ENCODE data around the gene MPC2.

DNA sequence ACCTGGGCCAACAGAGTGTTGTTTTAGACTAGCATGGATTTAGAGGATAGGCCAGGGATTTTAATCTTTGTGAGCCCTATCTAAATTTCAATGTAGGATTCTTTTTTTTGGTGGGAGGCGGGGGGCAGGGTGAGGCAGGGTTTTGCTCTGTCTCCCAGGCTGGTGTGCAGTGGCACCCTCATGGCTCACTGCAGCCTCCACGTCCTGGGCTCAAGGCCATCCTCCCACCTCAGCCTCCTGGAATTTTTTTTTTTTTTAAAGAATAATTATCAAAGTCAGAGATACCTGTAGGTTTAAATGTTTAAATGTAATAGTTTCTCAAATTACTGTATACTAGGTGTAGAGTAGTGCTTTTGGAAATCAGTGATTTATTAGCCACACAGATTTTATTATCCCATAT is 3.4 kb upstream of the MPC2 start:
- TF ChIP-seq CTCF (IDR thresholded peaks at IDR 0.05): no peak
- TF ChIP-seq POLR2A (IDR thresholded peaks at IDR 0.05): no peak
- TF ChIP-seq EP300 (IDR thresholded peaks at IDR 0.05): no peak

Data from ovary (tissue), 3 donors.